HG02981 (cell line): Measurements from ENCODE around the gene MYPN.
"Not testable (repeated sequence)": the region's sequence is repeated elsewhere in the genome, so short reads cannot be mapped to it uniquely, and the experiment has no call there.

Experiments
- ATAC-seq: cut with Tn5 transposase; IDR thresholded peaks from one replicate; pipeline ENCODE4 v1.9.1; 2021; ENCODE audit warnings: mild to moderate bottlenecking, moderate library complexity; ENCODE audit not compliant: unreplicated experiment

Gene MYPN

GRCh38 chr10:68109331-68109730, at the start of gene MYPN:
Gene MYPN, plus strand, starts transcription at chr10:68109488. Its CDS starts 11,951 bp downstream, at chr10:68121439.
- no peak for ATAC-seq

GRCh38 chr10:68067029-68067428, 42.3 kb upstream of the MYPN start:
- no peak for ATAC-seq

- ATAC-seq = no peak
Observed at GRCh38 chr10:68067508-68067907, 41.8 kb upstream of the MYPN start.

- ATAC-seq = no peak
Observed at GRCh38 chr10:68073631-68074030, 35.7 kb upstream of the MYPN start.

GRCh38 chr10:68074031-68074774, 35.1 kb upstream of the MYPN start:
- no peak for ATAC-seq

- peak; percentile 91 for ATAC-seq
Observed at GRCh38 chr10:68074775-68075549, 34.3 kb upstream of the MYPN start, which contains the start of gene HERC4. Gene HERC4, minus strand, starts transcription at chr10:68075283. Its CDS starts 2,175 bp downstream, at chr10:68073108.

- no peak for ATAC-seq
Observed at GRCh38 chr10:68075550-68076004, 33.7 kb upstream of the MYPN start.

GRCh38 chr10:68076081-68076480, 33.2 kb upstream of the MYPN start:
- ATAC-seq = not testable (repeated sequence)

- no peak for ATAC-seq
Observed at GRCh38 chr10:68077026-68077425, 32.3 kb upstream of the MYPN start.

GRCh38 chr10:68079434-68079833, 29.9 kb upstream of the MYPN start:
- ATAC-seq = no peak

GRCh38 chr10:68080853-68081431, 28.3 kb upstream of the MYPN start:
- no peak for ATAC-seq

GRCh38 chr10:68081916-68082315, 27.4 kb upstream of the MYPN start:
- ATAC-seq = no peak

- no peak for ATAC-seq
Observed at GRCh38 chr10:68082872-68083271, 26.4 kb upstream of the MYPN start.

GRCh38 chr10:68083953-68084352, 25.3 kb upstream of the MYPN start:
- ATAC-seq = no peak

- ATAC-seq = no peak
Observed at GRCh38 chr10:68084469-68084868, 24.8 kb upstream of the MYPN start.

GRCh38 chr10:68086011-68086410, 23.3 kb upstream of the MYPN start:
- no peak for ATAC-seq

- ATAC-seq = no peak
Observed at GRCh38 chr10:68086910-68087684, 22.2 kb upstream of the MYPN start.

GRCh38 chr10:68087685-68088401, 21.4 kb upstream of the MYPN start:
- ATAC-seq = no peak

- ATAC-seq = no peak
Observed at GRCh38 chr10:68088740-68089139, 20.5 kb upstream of the MYPN start.

GRCh38 chr10:68090586-68090985, 18.7 kb upstream of the MYPN start:
- no peak for ATAC-seq
